H9 (cell line): ENCODE measurements around the gene PHOX2A. TPM values are rescaled to one million over a fixed set of nuclear protein-coding genes. Genes with fewer than 3 reads are reported as not detected.

Experiments used
- DNase-seq: peaks from one replicate; pipeline ENCODE4 v3.0.0-alpha.2; 2017
- H2AFZ ChIP-seq: one replicate; pipeline ENCODE4 v1.6.1; 2013; ENCODE audit warnings: mild to moderate bottlenecking, low read length, control low read depth, moderate library complexity
- H2AK5ac ChIP-seq: 2 replicates; pipeline ENCODE4 v1.6.1; 2013; ENCODE audit warnings: low read length, control low read depth, mixed read lengths; ENCODE audit not compliant: insufficient read length
- H2BK120ac ChIP-seq: one replicate; pipeline ENCODE4 v1.6.1; 2013; ENCODE audit warnings: low read depth, mild to moderate bottlenecking, low read length, control low read depth, inconsistent platforms; ENCODE audit not compliant: poor library complexity, severe bottlenecking
- H2BK12ac ChIP-seq: 2 replicates; pipeline ENCODE4 v1.6.1; 2013; ENCODE audit warnings: low read length, control low read depth, mixed read lengths, low read depth; ENCODE audit not compliant: insufficient read length
- H2BK15ac ChIP-seq: 2 replicates; pipeline ENCODE4 v1.6.1; 2013; ENCODE audit warnings: low read depth, low read length, control low read depth
- H2BK20ac ChIP-seq: one replicate; pipeline ENCODE4 v1.6.1; 2013; ENCODE audit warnings: low read depth, mild to moderate bottlenecking, low read length, control low read depth, inconsistent platforms; ENCODE audit not compliant: poor library complexity, severe bottlenecking
- H2BK5ac ChIP-seq: 2 replicates; pipeline ENCODE4 v1.6.1; 2013; ENCODE audit warnings: low read length, control low read depth, mixed read lengths; ENCODE audit not compliant: insufficient read length
- H3K14ac ChIP-seq: 2 replicates; pipeline ENCODE4 v1.6.1; 2013; ENCODE audit warnings: low read length, control low read depth; ENCODE audit not compliant: insufficient read depth
- H3K18ac ChIP-seq: 2 replicates; pipeline ENCODE4 v1.6.1; 2013; ENCODE audit warnings: low read depth, mild to moderate bottlenecking, mixed read lengths, low read length, control low read depth; ENCODE audit not compliant: insufficient read length
- H3K23ac ChIP-seq: 2 replicates; pipeline ENCODE4 v1.6.1; 2013; ENCODE audit warnings: low read length, control low read depth, mixed read lengths, low read depth; ENCODE audit not compliant: insufficient read length
- H3K23me2 ChIP-seq: 2 replicates; pipeline ENCODE4 v1.6.1; 2013; ENCODE audit warnings: low read depth, mild to moderate bottlenecking, mixed read lengths, low read length, control low read depth; ENCODE audit not compliant: insufficient read length, poor library complexity, severe bottlenecking
- H3K27ac ChIP-seq: 2 replicates; pipeline ENCODE4 v1.5.1; 2013; ENCODE audit warnings: low read length, control low read depth, mixed read lengths, low read depth; ENCODE audit not compliant: insufficient read length
- H3K27me3 ChIP-seq: 2 replicates; pipeline ENCODE4 v1.6.1; 2013; ENCODE audit warnings: low read length, control low read depth, inconsistent platforms; ENCODE audit not compliant: insufficient read depth
- H3K4ac ChIP-seq: 2 replicates; pipeline ENCODE4 v1.6.1; 2013; ENCODE audit warnings: low read depth, mild to moderate bottlenecking, control low read depth, inconsistent platforms, low read length, moderate library complexity
- H3K4me1 ChIP-seq: 2 replicates; pipeline ENCODE4 v1.6.1; 2013; ENCODE audit warnings: low read length, control low read depth, inconsistent platforms; ENCODE audit not compliant: insufficient read depth
- H3K4me2 ChIP-seq: 2 replicates; pipeline ENCODE4 v1.6.1; 2013; ENCODE audit warnings: low read length, control low read depth, mixed read lengths; ENCODE audit not compliant: insufficient read length, insufficient read depth
- H3K56ac ChIP-seq: 2 replicates; pipeline ENCODE4 v1.6.1; 2013; ENCODE audit warnings: low read depth, mild to moderate bottlenecking, mixed read lengths, low read length, control low read depth; ENCODE audit not compliant: insufficient read length
- H3K79me1 ChIP-seq: 2 replicates; pipeline ENCODE4 v1.6.1; 2013; ENCODE audit warnings: low read depth, mild to moderate bottlenecking, moderate library complexity, low read length, control low read depth, inconsistent platforms; ENCODE audit not compliant: insufficient read depth, poor library complexity, severe bottlenecking
- H3K79me2 ChIP-seq: 2 replicates; pipeline ENCODE4 v1.6.1; 2013; ENCODE audit warnings: low read length, control low read depth, inconsistent platforms; ENCODE audit not compliant: insufficient read depth
- H3K9ac ChIP-seq: 2 replicates; pipeline ENCODE4 v1.6.1; 2013; ENCODE audit warnings: low read length, control low read depth, mixed read lengths; ENCODE audit not compliant: insufficient read length; ENCODE audit errors: extremely low read depth
- H3K9me3 ChIP-seq: one replicate; pipeline ENCODE4 v1.6.1; 2013; ENCODE audit warnings: low read depth, low read length, inconsistent platforms; ENCODE audit not compliant: control insufficient read depth
- H3T11ph ChIP-seq: one replicate; pipeline ENCODE4 v1.6.1; 2013; ENCODE audit warnings: mild to moderate bottlenecking, low read length, control low read depth, inconsistent platforms
- H4K20me1 ChIP-seq: one replicate; pipeline ENCODE4 v1.6.1; 2013; ENCODE audit not compliant: control insufficient read depth, insufficient read length, insufficient read depth
- H4K5ac ChIP-seq: 2 replicates; pipeline ENCODE4 v1.6.1; 2013; ENCODE audit warnings: low read depth, mild to moderate bottlenecking, mixed read lengths, low read length, control low read depth; ENCODE audit not compliant: insufficient read length
- H4K8ac ChIP-seq: replicated peaks from 2 replicates; pipeline ENCODE4 v1.6.1; 2013; ENCODE audit warnings: low read length, control low read depth, mixed read lengths, low read depth; ENCODE audit not compliant: insufficient read length
- H4K91ac ChIP-seq: 2 replicates; pipeline ENCODE4 v1.6.1; 2013; ENCODE audit warnings: low read depth, mild to moderate bottlenecking, moderate library complexity, mixed read lengths, low read length, control low read depth; ENCODE audit not compliant: insufficient read length
- H3K27ac Mint-ChIP-seq, 3 experiments: 2 replicates in 2 of 3; 3 replicates in 1 of 3; pipeline ENCODE4 v1.8.0; 2020 to 2021; ENCODE audit warnings: mixed read lengths in 3 of 3, mild to moderate bottlenecking in 1 of 3, moderate library complexity in 1 of 3
- H3K27me3 Mint-ChIP-seq: 2 replicates; pipeline ENCODE4 v1.8.0; 2021; ENCODE audit warnings: low read depth, mild to moderate bottlenecking, moderate library complexity, mixed read lengths
- H3K36me3 Mint-ChIP-seq, 3 experiments: 2 replicates in 2 of 3; 3 replicates in 1 of 3; pipeline ENCODE4 v1.8.0; 2020 to 2021; ENCODE audit warnings: low read depth in 3 of 3, mixed read lengths in 3 of 3; ENCODE audit not compliant: insufficient read depth in 1 of 3
- H3K4me1 Mint-ChIP-seq, 2 experiments: 2 replicates each; pipeline ENCODE4 v1.8.0; 2020; ENCODE audit warnings: mixed read lengths in 2 of 2
- H3K4me3 Mint-ChIP-seq, 2 experiments: 2 replicates in 1 of 2; 3 replicates in 1 of 2; pipeline ENCODE4 v1.8.0; 2020 to 2021; ENCODE audit warnings: mild to moderate bottlenecking in 2 of 2, mixed read lengths in 2 of 2, moderate library complexity in 1 of 2
- H3K9me3 Mint-ChIP-seq, 2 experiments: 2 replicates in 1 of 2; 3 replicates in 1 of 2; pipeline ENCODE4 v1.8.0; 2020; ENCODE audit warnings: mild to moderate bottlenecking in 2 of 2, mixed read lengths in 2 of 2, moderate library complexity in 1 of 2
- CTCF ChIP-seq: fragments of 200-600 bp; sonication (generic); conservative IDR thresholded peaks from 3 replicates; pipeline ENCODE4 v1.8.0; 2021; ENCODE audit warnings: antibody characterized with exemption, mild to moderate bottlenecking
- WGBS: extraction: QIAGEN DNeasy Blood & Tissue Kit; methylation state at CpG from one replicate; pipeline ENCODE4 v1.1.7; 2013; ENCODE audit warnings: missing lambda C conversion rate, low lambda C conversion rate, mixed read lengths; ENCODE audit not compliant: insufficient read length; ENCODE audit errors: extremely low coverage; 5-methylcytosine and 5-hydroxymethylcytosine counted together
- total RNA-seq: library from RNA; stranded (reverse); gene quantifications from 2 replicates; pipeline ENCODE4 v1.2.1, GENCODE V29; 2021

Gene PHOX2A
- total RNA-seq, 1 experiment from 2014 or later: 1.4 TPM

GRCh38 chr11:72231396-72232259 is 12.3 kb downstream of the PHOX2A start:
- no peak overlapping the region for H3K4ac ChIP-seq
- no peak overlapping the region for H4K8ac ChIP-seq
- no peak overlapping the region for H4K5ac ChIP-seq
- no peaks in the 10 kb centered on the region for H3K23me2 ChIP-seq
- H3K4me2 ChIP-seq: no peak overlapping the region
- no peaks in the 10 kb centered on the region for H3K27me3 ChIP-seq
- H3K27me3 Mint-ChIP-seq: no peaks in the 10 kb centered on the region
- H2BK15ac ChIP-seq: no peak overlapping the region
- no peak for DNase-seq
- no peak overlapping the region for H2AFZ ChIP-seq
- H2AK5ac ChIP-seq: no peak overlapping the region
- H3K18ac ChIP-seq: no peak overlapping the region
- no peak overlapping the region for H3T11ph ChIP-seq
- H3K9ac ChIP-seq: no peak overlapping the region
- no peak overlapping the region for H3K14ac ChIP-seq
- no peak overlapping the region for H2BK12ac ChIP-seq
- no peak overlapping the region; a peak in 1 of 7 replicates for H3K27ac Mint-ChIP-seq
- no CpG with 5 or more reads among the region's 9 CpGs for WGBS
- H3K9me3 ChIP-seq: no peaks in the 10 kb centered on the region
- no peaks in the 10 kb centered on the region for H3K79me1 ChIP-seq
- H2BK5ac ChIP-seq: no peak overlapping the region
- H3K4me1 Mint-ChIP-seq: peaks cover 3 to 4% of the 10 kb centered on the region in 2 experiments; a peak in 3 of 4 replicates
- no peak for TF ChIP-seq CTCF
- H3K23ac ChIP-seq: no peak overlapping the region
- no peaks in the 10 kb centered on the region for H3K9me3 Mint-ChIP-seq
- no peak overlapping the region for H4K91ac ChIP-seq
- H3K4me3 Mint-ChIP-seq: no peak overlapping the region
- no peaks in the 10 kb centered on the region for H3K79me2 ChIP-seq
- no peak overlapping the region for H2BK20ac ChIP-seq
- H3K56ac ChIP-seq: no peak overlapping the region
- H2BK120ac ChIP-seq: no peak overlapping the region
- H3K4me1 ChIP-seq: no peaks in the 10 kb centered on the region
- H3K36me3 Mint-ChIP-seq: peaks cover 41 to 94% (median 90%) of the 10 kb centered on the region in 3 experiments; a peak in 6 of 7 replicates
- no peak overlapping the region for H3K27ac ChIP-seq
- H4K20me1 ChIP-seq: peaks cover 2% of the 10 kb centered on the region
